HG03135 (cell line): ENCODE data around the gene FHL3.

ENCODE experiments used
- ATAC-seq: cut with Tn5 transposase; IDR thresholded peaks from one replicate; pipeline ENCODE4 v1.9.1; 2021; ENCODE audit warnings: mild to moderate bottlenecking, moderate library complexity; ENCODE audit not compliant: unreplicated experiment

The FHL3 gene

DNA sequence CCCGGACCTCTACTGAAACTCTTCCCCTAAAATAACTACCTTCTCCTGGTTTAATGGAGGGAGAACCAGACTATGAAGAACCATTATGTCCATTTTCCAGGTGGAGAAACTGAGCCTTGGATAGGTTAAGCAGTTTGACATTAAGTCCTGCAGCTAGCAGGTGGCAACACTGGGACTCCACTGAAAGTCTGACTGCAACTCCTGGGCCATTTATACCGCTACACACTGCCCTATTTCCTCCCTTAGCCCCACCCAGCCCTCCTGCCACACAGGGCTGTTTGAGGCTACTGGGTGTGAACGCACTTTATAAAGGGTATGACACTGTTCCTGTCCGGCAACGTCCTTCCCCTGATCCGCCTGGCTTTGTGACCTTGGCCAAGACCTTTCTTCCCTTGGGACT is 58.0 kb downstream of the FHL3 start:
- ATAC-seq, result no peak
